ENCODE measurements around the gene FAM24A.

Gene FAM24A

GRCh38 chr10:122949296-122949695 lies 38.9 kb downstream of the FAM24A start:
- H3K36me3 ChIP-seq (ENCODE audit: control insufficient read depth, insufficient read depth, low read length) = no peaks in the 10 kb centered on the region

GRCh38 chr10:122953902-122954730 lies 43.7 kb downstream of the FAM24A start, which contains the start of gene C10orf88:
Gene C10orf88 (minus strand): TSS chr10:122954227. CDS start chr10:122954178, 49 bp downstream.
- no peaks in the 10 kb centered on the region for H3K79me2 ChIP-seq
- no peaks in the 10 kb centered on the region for H3K9me3 ChIP-seq (ENCODE audit: control insufficient read depth, low read length)
- H3K4me1 ChIP-seq = peaks cover 6% of the 10 kb centered on the region
- peak within 1 kb of the TSS; percentile 98 for H2AFZ ChIP-seq
- no peaks in the 10 kb centered on the region for H3K36me3 ChIP-seq (ENCODE audit: control insufficient read depth, insufficient read depth, low read length)
- peak within 1 kb of the TSS; percentile 54 for H3K9ac ChIP-seq
- TF ChIP-seq CTCF (IDR thresholded peaks at IDR 0.05) = no peak
- peak within 1 kb of the TSS; percentile 39 for H3K27ac ChIP-seq
- peak within 1 kb of the TSS; percentile 72 for H3K4me3 ChIP-seq (ENCODE audit: low read depth, low read length)
- H3K27me3 ChIP-seq (ENCODE audit: control insufficient read depth, insufficient read depth, low read length) = no peaks in the 10 kb centered on the region
- peak within 1 kb of the TSS; percentile 75 for H3K4me2 ChIP-seq (ENCODE audit: low read length)

More at GRCh38 chr10:122949296-122949695, 38.9 kb downstream of the FAM24A start:
- Histone ChIP-seq H3K27me3 (ENCODE audit: control insufficient read depth, insufficient read depth, low read length) (no peaks in the 10 kb centered on the region), H3K4me1 (no peaks in the 10 kb centered on the region), H3K79me2 (no peaks in the 10 kb centered on the region), H2AFZ (no peak overlapping the region), H3K27ac (no peak overlapping the region), H3K9ac (no peak overlapping the region), H3K9me3 (ENCODE audit: control insufficient read depth, low read length) (no peaks in the 10 kb centered on the region), H3K4me3 (ENCODE audit: low read depth, low read length) (no peak overlapping the region), H3K4me2 (ENCODE audit: low read length) (no peak overlapping the region)
- TF ChIP-seq CTCF (IDR thresholded peaks at IDR 0.05) = no peak

- no peaks in the 10 kb centered on the region for H3K9me3 ChIP-seq (ENCODE audit: control insufficient read depth, low read length)
- peak overlapping the region; percentile 39 for H3K27ac ChIP-seq
- peaks cover 6% of the 10 kb centered on the region for H3K4me1 ChIP-seq
- H3K27me3 ChIP-seq (ENCODE audit: control insufficient read depth, insufficient read depth, low read length) = no peaks in the 10 kb centered on the region
- no peak for TF ChIP-seq CTCF (IDR thresholded peaks at IDR 0.05)
- no peaks in the 10 kb centered on the region for H3K79me2 ChIP-seq
- H3K36me3 ChIP-seq (ENCODE audit: control insufficient read depth, insufficient read depth, low read length) = no peaks in the 10 kb centered on the region
- no peak overlapping the region for H3K9ac ChIP-seq
- peak overlapping the region; percentile 98 for H2AFZ ChIP-seq
- peak overlapping the region; percentile 75 for H3K4me2 ChIP-seq (ENCODE audit: low read length)
- H3K4me3 ChIP-seq (ENCODE audit: low read depth, low read length) = peak overlapping the region; percentile 72
These were observed 44.3 kb downstream of the FAM24A start for GRCh38 chr10:122954731-122955050.

- Histone ChIP-seq H3K9ac (no peak overlapping the region), H3K27ac (no peak overlapping the region), H2AFZ (no peak overlapping the region), H3K9me3 (ENCODE audit: control insufficient read depth, low read length) (no peaks in the 10 kb centered on the region), H3K36me3 (ENCODE audit: control insufficient read depth, insufficient read depth, low read length) (no peaks in the 10 kb centered on the region), H3K79me2 (no peaks in the 10 kb centered on the region), H3K4me3 (ENCODE audit: low read depth, low read length) (no peak overlapping the region), H3K27me3 (ENCODE audit: control insufficient read depth, insufficient read depth, low read length) (no peaks in the 10 kb centered on the region), H3K4me1 (peaks cover 6% of the 10 kb centered on the region), H3K4me2 (ENCODE audit: low read length) (no peak overlapping the region)
- TF ChIP-seq CTCF (IDR thresholded peaks at IDR 0.05) = no peak
These were observed 45.5 kb downstream of the FAM24A start for GRCh38 chr10:122955892-122956291.

GRCh38 chr10:122957474-122957873 lies 47.1 kb downstream of the FAM24A start:
- no peak overlapping the region for H2AFZ ChIP-seq
- H3K4me2 ChIP-seq (ENCODE audit: low read length) = no peak overlapping the region
- TF ChIP-seq CTCF (IDR thresholded peaks at IDR 0.05) = no peak
- no peak overlapping the region for H3K4me3 ChIP-seq (ENCODE audit: low read depth, low read length)
- H3K79me2 ChIP-seq = no peaks in the 10 kb centered on the region
- H3K9ac ChIP-seq = no peak overlapping the region
- H3K9me3 ChIP-seq (ENCODE audit: control insufficient read depth, low read length) = no peaks in the 10 kb centered on the region
- H3K4me1 ChIP-seq = peaks cover 6% of the 10 kb centered on the region
- no peaks in the 10 kb centered on the region for H3K36me3 ChIP-seq (ENCODE audit: control insufficient read depth, insufficient read depth, low read length)
- no peaks in the 10 kb centered on the region for H3K27me3 ChIP-seq (ENCODE audit: control insufficient read depth, insufficient read depth, low read length)
- no peak overlapping the region for H3K27ac ChIP-seq

All from parathyroid adenoma (tissue), 2 donors.